ENCODE results near the gene DUSP21.
A peak's percentile ranks its signal among the peaks of the same experiment; 100 is the strongest.

DUSP21 gene

GRCh38 chrX:44844204-44844603 lies 383 bp downstream of the DUSP21 start:
- no peak for TF ChIP-seq RAD21 (IDR thresholded peaks at IDR 0.05; ENCODE audit: low read depth)
- TF ChIP-seq REST (IDR thresholded peaks at IDR 0.05; ENCODE audit: low read depth): no peak
- TF ChIP-seq CREB1 (IDR thresholded peaks at IDR 0.05; ENCODE audit: low read depth): no peak
- no peak for TF ChIP-seq TCF12 (IDR thresholded peaks at IDR 0.05; ENCODE audit: low read depth)
- TF ChIP-seq EGR1 (IDR thresholded peaks at IDR 0.05): no peak
- no peak for TF ChIP-seq CEBPB (IDR thresholded peaks at IDR 0.05)
- TF ChIP-seq TAF1 (IDR thresholded peaks at IDR 0.05; ENCODE audit: low read depth): no peak
- no peak for TF ChIP-seq NFIC (IDR thresholded peaks at IDR 0.05)
- no peak for TF ChIP-seq EP300 (IDR thresholded peaks at IDR 0.05; ENCODE audit: borderline replicate concordance)
- TF ChIP-seq FOXM1 (IDR thresholded peaks at IDR 0.05; ENCODE audit: borderline replicate concordance, low read depth): no peak
- no peak for TF ChIP-seq MAX (IDR thresholded peaks at IDR 0.05)
- no peak for TF ChIP-seq USF1 (IDR thresholded peaks at IDR 0.05)
- no peak for TF ChIP-seq ZBTB7A (IDR thresholded peaks at IDR 0.05; ENCODE audit: low read depth)
- no peak for TF ChIP-seq TEAD4 (IDR thresholded peaks at IDR 0.05)
- no peak for TF ChIP-seq YY1 (IDR thresholded peaks at IDR 0.05; ENCODE audit: low read depth)

- TF ChIP-seq FOXM1 (IDR thresholded peaks at IDR 0.05; ENCODE audit: borderline replicate concordance, low read depth): no peak
- TF ChIP-seq REST (IDR thresholded peaks at IDR 0.05; ENCODE audit: low read depth): no peak
- no peak for TF ChIP-seq YY1 (IDR thresholded peaks at IDR 0.05; ENCODE audit: low read depth)
- TF ChIP-seq TEAD4 (IDR thresholded peaks at IDR 0.05): no peak
- TF ChIP-seq ZBTB7A (IDR thresholded peaks at IDR 0.05; ENCODE audit: low read depth): no peak
- TF ChIP-seq CREB1 (IDR thresholded peaks at IDR 0.05; ENCODE audit: low read depth): no peak
Observed at GRCh38 chrX:44871114-44871645, 27.4 kb downstream of the DUSP21 start.

GRCh38 chrX:44871931-44872820 lies 28.4 kb downstream of the DUSP21 start:
- no peak for TF ChIP-seq CEBPB (IDR thresholded peaks at IDR 0.05)
- no peak for TF ChIP-seq RAD21 (IDR thresholded peaks at IDR 0.05; ENCODE audit: low read depth)
- no peak for TF ChIP-seq NFIC (IDR thresholded peaks at IDR 0.05)
- TF ChIP-seq YY1 (IDR thresholded peaks at IDR 0.05; ENCODE audit: low read depth): no peak
- no peak for TF ChIP-seq TCF12 (IDR thresholded peaks at IDR 0.05; ENCODE audit: low read depth)
- no peak for TF ChIP-seq ZBTB7A (IDR thresholded peaks at IDR 0.05; ENCODE audit: low read depth)
- TF ChIP-seq EGR1 (IDR thresholded peaks at IDR 0.05): no peak
- no peak for TF ChIP-seq USF1 (IDR thresholded peaks at IDR 0.05)
- TF ChIP-seq FOXM1 (IDR thresholded peaks at IDR 0.05; ENCODE audit: borderline replicate concordance, low read depth): no peak
- TF ChIP-seq MAX (IDR thresholded peaks at IDR 0.05): no peak
- no peak for TF ChIP-seq TEAD4 (IDR thresholded peaks at IDR 0.05)

GRCh38 chrX:44872821-44873414 lies 29.1 kb downstream of the DUSP21 start, which contains the start of gene KDM6A:
KDM6A (plus strand) TSS chrX:44873188; CDS start chrX:44873552, 364 bp downstream.
- TF ChIP-seq FOXM1 (IDR thresholded peaks at IDR 0.05; ENCODE audit: borderline replicate concordance, low read depth) (no peak), TAF1 (IDR thresholded peaks at IDR 0.05; ENCODE audit: low read depth) (peak; percentile 57), USF1 (IDR thresholded peaks at IDR 0.05) (peak; percentile 98), CREB1 (IDR thresholded peaks at IDR 0.05; ENCODE audit: low read depth) (peak; percentile 69; the same call in 1 of the 2 replicates), YY1 (IDR thresholded peaks at IDR 0.05; ENCODE audit: low read depth) (peak; percentile 60; the same call in 1 of the 2 replicates)
